ENCODE results near the gene OR51G1.
"Not testable (repeated sequence)": the region's sequence is repeated elsewhere in the genome, so short reads cannot be mapped to it uniquely, and the experiment has no call there.

The OR51G1 gene, protein sequence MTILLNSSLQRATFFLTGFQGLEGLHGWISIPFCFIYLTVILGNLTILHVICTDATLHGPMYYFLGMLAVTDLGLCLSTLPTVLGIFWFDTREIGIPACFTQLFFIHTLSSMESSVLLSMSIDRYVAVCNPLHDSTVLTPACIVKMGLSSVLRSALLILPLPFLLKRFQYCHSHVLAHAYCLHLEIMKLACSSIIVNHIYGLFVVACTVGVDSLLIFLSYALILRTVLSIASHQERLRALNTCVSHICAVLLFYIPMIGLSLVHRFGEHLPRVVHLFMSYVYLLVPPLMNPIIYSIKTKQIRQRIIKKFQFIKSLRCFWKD

GRCh38 chr11:4924239-4924638, at the start of gene OR51G1:
TSS of gene OR51G1 (minus strand) at chr11:4924339. CDS start at chr11:4924339, 0 bp downstream.
- DNase-seq: no peak
- H3K4me1 ChIP-seq (ENCODE audit: low read length): no peaks in the 10 kb centered on the region
- no peaks in the 10 kb centered on the region for H4K20me1 ChIP-seq (ENCODE audit: insufficient read depth, low read length)
- H3K9me3 ChIP-seq (replicated peaks; ENCODE audit: insufficient read depth, low read length): no peaks in the 10 kb centered on the region
- no peaks in the 10 kb centered on the region for H3K79me2 ChIP-seq (ENCODE audit: low read length)
- no peak within 1 kb of the TSS for H3K9ac ChIP-seq (ENCODE audit: low read length)
- no peak within 1 kb of the TSS for H3K27ac ChIP-seq (ENCODE audit: low read length)
- no peaks in the 10 kb centered on the region for H3K9me2 ChIP-seq (replicated peaks; ENCODE audit: insufficient read depth, low read length)
- no peak within 1 kb of the TSS for H3K4me2 ChIP-seq (ENCODE audit: low read depth, low read length)
- no peaks in the 10 kb centered on the region for H3K36me3 ChIP-seq (replicated peaks; ENCODE audit: insufficient read depth, low read length)
- H2AFZ ChIP-seq (ENCODE audit: low read length): no peak within 1 kb of the TSS
- no peaks in the 10 kb centered on the region for H3F3A ChIP-seq (ENCODE audit: insufficient read depth, low read length)
- TF ChIP-seq EZH2 (optimal IDR thresholded peaks at IDR 0.05; ENCODE audit: low read depth, low read length): no peak
- H3K27me3 ChIP-seq (replicated peaks; ENCODE audit: insufficient read depth, low read length): no peaks in the 10 kb centered on the region
- H3K4me3 ChIP-seq (ENCODE audit: low read length): no peak within 1 kb of the TSS

DNA sequence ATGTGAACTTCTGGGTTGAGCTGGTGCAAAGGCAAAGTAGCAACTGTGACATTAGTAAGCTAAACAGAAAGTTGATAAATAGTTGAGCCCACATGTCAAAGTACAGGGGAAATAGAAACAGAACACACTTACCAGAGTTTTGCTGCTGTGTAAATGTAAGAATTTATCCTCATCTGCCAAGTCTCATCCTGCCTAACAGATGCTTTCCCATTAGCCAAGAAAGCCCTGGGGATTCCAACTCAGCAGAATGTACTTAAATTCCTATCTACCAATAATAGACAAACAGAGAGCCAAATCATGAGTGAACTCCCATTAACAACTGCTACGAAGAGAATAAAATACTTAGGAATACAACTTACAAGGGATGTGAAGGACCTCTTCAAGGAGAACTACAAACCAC, 38.7 kb upstream of the OR51G1 start:
- no peaks in the 10 kb centered on the region for H3K4me1 ChIP-seq (ENCODE audit: low read length)

GRCh38 chr11:4960877-4961276, 36.7 kb upstream of the OR51G1 start:
- Histone ChIP-seq H2AFZ (ENCODE audit: low read length) (no peak overlapping the region), H3K9me3 (replicated peaks; ENCODE audit: insufficient read depth, low read length) (no peaks in the 10 kb centered on the region), H4K20me1 (ENCODE audit: insufficient read depth, low read length) (no peaks in the 10 kb centered on the region), H3K4me2 (ENCODE audit: low read depth, low read length) (no peak overlapping the region), H3K4me1 (ENCODE audit: low read length) (no peaks in the 10 kb centered on the region), H3K27ac (ENCODE audit: low read length) (no peak overlapping the region), H3F3A (ENCODE audit: insufficient read depth, low read length) (no peaks in the 10 kb centered on the region), H3K36me3 (replicated peaks; ENCODE audit: insufficient read depth, low read length) (no peaks in the 10 kb centered on the region), H3K27me3 (replicated peaks; ENCODE audit: insufficient read depth, low read length) (no peaks in the 10 kb centered on the region), H3K9ac (ENCODE audit: low read length) (no peak overlapping the region), H3K9me2 (replicated peaks; ENCODE audit: insufficient read depth, low read length) (no peaks in the 10 kb centered on the region), H3K4me3 (ENCODE audit: low read length) (no peak overlapping the region), H3K79me2 (ENCODE audit: low read length) (no peaks in the 10 kb centered on the region)
- DNase-seq: no peak
- TF ChIP-seq EZH2phosphoT487 (IDR thresholded peaks at IDR 0.05; ENCODE audit: low read length) (no peak), EZH2 (optimal IDR thresholded peaks at IDR 0.05; ENCODE audit: low read depth, low read length) (no peak), CTCF (IDR thresholded peaks at IDR 0.05; ENCODE audit: low read length) (no peak)

More for the DNA sequence above, 38.7 kb upstream of the OR51G1 start:
- Histone ChIP-seq H3K79me2 (ENCODE audit: low read length) (no peaks in the 10 kb centered on the region), H3K27ac (ENCODE audit: low read length) (no peak overlapping the region), H2AFZ (ENCODE audit: low read length) (no peak overlapping the region), H3K9ac (ENCODE audit: low read length) (no peak overlapping the region), H4K20me1 (ENCODE audit: insufficient read depth, low read length) (no peaks in the 10 kb centered on the region), H3K4me3 (ENCODE audit: low read length) (no peak overlapping the region), H3K4me2 (ENCODE audit: low read depth, low read length) (no peak overlapping the region), H3K36me3 (replicated peaks; ENCODE audit: insufficient read depth, low read length) (no peaks in the 10 kb centered on the region), H3K9me3 (replicated peaks; ENCODE audit: insufficient read depth, low read length) (no peaks in the 10 kb centered on the region), H3F3A (ENCODE audit: insufficient read depth, low read length) (no peaks in the 10 kb centered on the region), H3K9me2 (replicated peaks; ENCODE audit: insufficient read depth, low read length) (no peaks in the 10 kb centered on the region), H3K27me3 (replicated peaks; ENCODE audit: insufficient read depth, low read length) (no peaks in the 10 kb centered on the region)
- no peak for DNase-seq
- TF ChIP-seq CTCF (IDR thresholded peaks at IDR 0.05; ENCODE audit: low read length) (no peak), EZH2 (optimal IDR thresholded peaks at IDR 0.05; ENCODE audit: low read depth, low read length) (no peak), EZH2phosphoT487 (IDR thresholded peaks at IDR 0.05; ENCODE audit: low read length) (no peak)

- no peaks in the 10 kb centered on the region for H3K27me3 ChIP-seq (replicated peaks; ENCODE audit: insufficient read depth, low read length)
- H3K36me3 ChIP-seq (replicated peaks; ENCODE audit: insufficient read depth, low read length): no peaks in the 10 kb centered on the region
- H3K27ac ChIP-seq (ENCODE audit: low read length): no peak overlapping the region
- H3K9ac ChIP-seq (ENCODE audit: low read length): no peak overlapping the region
- no peaks in the 10 kb centered on the region for H3K4me1 ChIP-seq (ENCODE audit: low read length)
- DNase-seq: no peak
- H2AFZ ChIP-seq (ENCODE audit: low read length): no peak overlapping the region
- no peak overlapping the region for H3K4me3 ChIP-seq (ENCODE audit: low read length)
- no peaks in the 10 kb centered on the region for H3K9me3 ChIP-seq (replicated peaks; ENCODE audit: insufficient read depth, low read length)
- no peak overlapping the region for H3K4me2 ChIP-seq (ENCODE audit: low read depth, low read length)
- H4K20me1 ChIP-seq (ENCODE audit: insufficient read depth, low read length): no peaks in the 10 kb centered on the region
- no peaks in the 10 kb centered on the region for H3K79me2 ChIP-seq (ENCODE audit: low read length)
- no peaks in the 10 kb centered on the region for H3K9me2 ChIP-seq (replicated peaks; ENCODE audit: insufficient read depth, low read length)
- no peak for TF ChIP-seq EZH2phosphoT487 (IDR thresholded peaks at IDR 0.05; ENCODE audit: low read length)
- TF ChIP-seq CTCF (IDR thresholded peaks at IDR 0.05; ENCODE audit: low read length): no peak
- no peak for TF ChIP-seq EZH2 (optimal IDR thresholded peaks at IDR 0.05; ENCODE audit: low read depth, low read length)
- H3F3A ChIP-seq (ENCODE audit: insufficient read depth, low read length): no peaks in the 10 kb centered on the region
Measured at GRCh38 chr11:4957396-4957795, 33.3 kb upstream of the OR51G1 start.

DNA sequence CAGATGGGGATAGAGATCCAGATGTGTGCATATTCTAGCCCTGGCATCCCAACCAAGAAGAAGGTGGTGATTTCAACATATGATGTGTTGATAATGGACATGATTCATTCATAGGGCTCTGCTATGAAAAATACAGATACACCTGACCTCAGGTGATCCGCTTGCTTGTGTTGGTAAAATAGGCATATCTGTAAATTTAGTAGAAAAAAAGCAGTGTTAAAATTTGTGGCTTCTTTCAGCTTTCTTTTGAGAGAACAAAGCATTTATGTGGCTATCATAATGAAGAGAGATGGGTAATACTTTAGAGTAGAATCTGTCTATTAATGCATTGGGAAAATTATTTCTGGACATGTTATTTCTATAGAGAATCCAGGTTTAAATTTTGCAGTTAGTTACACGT, 31.5 kb upstream of the OR51G1 start, which contains the start of gene OR51A2:
Gene OR51A2 (minus strand): TSS at position 101 of the 400 bp plus-strand sequence. CDS start 0 bp downstream, at position 101.
- not testable (repeated sequence) for H3K4me3 ChIP-seq (ENCODE audit: low read length); H3K27ac ChIP-seq (ENCODE audit: low read length); H3K4me1 ChIP-seq (ENCODE audit: low read length); H4K20me1 ChIP-seq (ENCODE audit: insufficient read depth, low read length); H2AFZ ChIP-seq (ENCODE audit: low read length); H3F3A ChIP-seq (ENCODE audit: insufficient read depth, low read length); DNase-seq; H3K27me3 ChIP-seq (replicated peaks; ENCODE audit: insufficient read depth, low read length); H3K36me3 ChIP-seq (replicated peaks; ENCODE audit: insufficient read depth, low read length); H3K9me3 ChIP-seq (replicated peaks; ENCODE audit: insufficient read depth, low read length); H3K4me2 ChIP-seq (ENCODE audit: low read depth, low read length); H3K9ac ChIP-seq (ENCODE audit: low read length); H3K79me2 ChIP-seq (ENCODE audit: low read length); H3K9me2 ChIP-seq (replicated peaks; ENCODE audit: insufficient read depth, low read length)
